ENCODE data around the gene KLHL2. TPM values are rescaled to one million over a fixed set of nuclear protein-coding genes. Genes with fewer than 3 reads are reported as not detected.

KLHL2 gene
- total RNA-seq, 1 donor from 2014 or later = 22.1 TPM

GRCh38 chr4:165370530-165370929, 163.2 kb downstream of the KLHL2 start:
- Mint-ChIP-seq H3K27ac (no peak overlapping the region), H3K36me3 (ENCODE audit: insufficient read depth) (no peaks in the 10 kb centered on the region), H3K9me3 (ENCODE audit: low read depth) (no peaks in the 10 kb centered on the region), H3K4me3 (ENCODE audit: low read depth) (no peak overlapping the region), H3K27me3 (peaks cover 4% of the 10 kb centered on the region), H3K4me1 (ENCODE audit: low read depth) (no peaks in the 10 kb centered on the region)
- no peak for TF ChIP-seq CTCF (IDR thresholded peaks at IDR 0.05; ENCODE audit: unreplicated experiment)
- DNase-seq (ENCODE audit: low spot score, unreplicated experiment) = no peak

Other genes with a start within 250 kb of the KLHL2 start
- 2.3 and 3.5 TPM in 2 replicates for gene TRIM61, start 229.9 kb upstream of the KLHL2 start, total RNA-seq
- gene TRIM60, start 175.6 kb upstream of the KLHL2 start, total RNA-seq = not detected in 2 replicates
- not detected in 2 replicates for gene TRIM75, start 153.7 kb upstream of the KLHL2 start, total RNA-seq
- 8.7 and 10.5 TPM in 2 replicates for gene TMEM192, start 94.7 kb upstream of the KLHL2 start, total RNA-seq
- gene MSMO1, start 120.1 kb downstream of the KLHL2 start, total RNA-seq = 87.1 and 89.4 TPM in 2 replicates
- 129 and 135 TPM in 2 replicates for gene CPE, start 171.4 kb downstream of the KLHL2 start, total RNA-seq